SH-SY5Y (cell line): ENCODE measurements around the gene PGPEP1.

ENCODE experiments used
- GATA2 ChIP-seq: IDR thresholded peaks from 2 replicates; pipeline ENCODE4 v1.6.1; 2011; ENCODE audit warnings: mild to moderate bottlenecking, low read depth, low read length
- GATA3 ChIP-seq: IDR thresholded peaks from 2 replicates; pipeline ENCODE4 v1.6.1; 2011; ENCODE audit warnings: low read depth, mild to moderate bottlenecking, low read length, moderate library complexity

DNA sequence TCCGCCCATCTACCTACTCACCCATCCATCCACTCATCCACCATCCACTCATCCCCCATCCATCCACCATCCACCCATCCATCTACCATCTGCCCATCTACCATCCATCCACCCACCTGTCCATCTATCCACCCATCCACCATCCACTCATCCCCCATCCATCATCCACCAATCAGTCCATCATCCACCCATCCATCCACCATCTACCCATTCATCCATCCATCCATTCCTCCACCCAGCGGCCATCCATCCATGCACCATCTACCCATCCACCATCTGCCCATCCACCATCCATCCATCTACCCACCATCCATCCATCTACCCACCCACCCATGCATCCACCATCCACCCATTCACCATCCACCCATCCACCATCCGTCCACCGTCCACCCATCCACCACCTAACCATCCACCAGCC is 45.4 kb upstream of the PGPEP1 start:
- no peak for TF ChIP-seq GATA2
- TF ChIP-seq GATA3: no peak
